ENCODE results near the gene FAM222A. TPM values are rescaled to one million over a fixed set of nuclear protein-coding genes. Genes with fewer than 3 reads are reported as not detected.

Gene FAM222A
- total RNA-seq, 1 donor from 2014 or later: 13.9 TPM

DNA sequence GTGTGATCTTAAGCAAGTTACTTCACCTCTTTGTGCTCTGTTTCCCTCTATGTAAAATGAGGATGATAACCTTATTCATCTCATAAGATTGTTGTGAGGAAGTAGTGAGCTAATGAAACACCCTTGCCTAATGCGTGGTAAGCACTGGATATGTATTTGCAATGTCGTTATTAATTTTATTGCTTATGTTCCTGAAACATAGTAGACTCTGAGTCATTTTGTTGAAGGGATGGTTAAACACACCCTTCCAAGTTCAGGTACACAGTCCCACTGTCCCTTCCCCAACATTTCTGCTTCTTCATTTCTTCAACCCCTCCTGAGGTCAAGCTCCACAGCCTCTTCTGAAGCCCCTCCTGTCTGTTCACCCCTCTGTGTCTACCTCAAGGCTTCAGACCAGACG, 40.2 kb upstream of the FAM222A start:
- no peaks in the 10 kb centered on the region for H3K9me3 Mint-ChIP-seq
- H3K4me3 Mint-ChIP-seq: no peak overlapping the region
- peaks cover 9% of the 10 kb centered on the region for H3K4me1 Mint-ChIP-seq
- H3K36me3 Mint-ChIP-seq (ENCODE audit: low read depth): no peaks in the 10 kb centered on the region
- TF ChIP-seq, protein P1, sequence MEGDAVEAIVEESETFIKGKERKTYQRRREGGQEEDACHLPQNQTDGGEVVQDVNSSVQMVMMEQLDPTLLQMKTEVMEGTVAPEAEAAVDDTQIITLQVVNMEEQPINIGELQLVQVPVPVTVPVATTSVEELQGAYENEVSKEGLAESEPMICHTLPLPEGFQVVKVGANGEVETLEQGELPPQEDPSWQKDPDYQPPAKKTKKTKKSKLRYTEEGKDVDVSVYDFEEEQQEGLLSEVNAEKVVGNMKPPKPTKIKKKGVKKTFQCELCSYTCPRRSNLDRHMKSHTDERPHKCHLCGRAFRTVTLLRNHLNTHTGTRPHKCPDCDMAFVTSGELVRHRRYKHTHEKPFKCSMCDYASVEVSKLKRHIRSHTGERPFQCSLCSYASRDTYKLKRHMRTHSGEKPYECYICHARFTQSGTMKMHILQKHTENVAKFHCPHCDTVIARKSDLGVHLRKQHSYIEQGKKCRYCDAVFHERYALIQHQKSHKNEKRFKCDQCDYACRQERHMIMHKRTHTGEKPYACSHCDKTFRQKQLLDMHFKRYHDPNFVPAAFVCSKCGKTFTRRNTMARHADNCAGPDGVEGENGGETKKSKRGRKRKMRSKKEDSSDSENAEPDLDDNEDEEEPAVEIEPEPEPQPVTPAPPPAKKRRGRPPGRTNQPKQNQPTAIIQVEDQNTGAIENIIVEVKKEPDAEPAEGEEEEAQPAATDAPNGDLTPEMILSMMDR (conservative IDR thresholded peaks at IDR 0.05): no peak
- H3K27me3 Mint-ChIP-seq (ENCODE audit: low read depth): peaks cover 20% of the 10 kb centered on the region
- DNase-seq (ENCODE audit: low read depth, low spot score): no peak
- H3K27ac Mint-ChIP-seq (ENCODE audit: unreplicated experiment): no peak overlapping the region

DNA sequence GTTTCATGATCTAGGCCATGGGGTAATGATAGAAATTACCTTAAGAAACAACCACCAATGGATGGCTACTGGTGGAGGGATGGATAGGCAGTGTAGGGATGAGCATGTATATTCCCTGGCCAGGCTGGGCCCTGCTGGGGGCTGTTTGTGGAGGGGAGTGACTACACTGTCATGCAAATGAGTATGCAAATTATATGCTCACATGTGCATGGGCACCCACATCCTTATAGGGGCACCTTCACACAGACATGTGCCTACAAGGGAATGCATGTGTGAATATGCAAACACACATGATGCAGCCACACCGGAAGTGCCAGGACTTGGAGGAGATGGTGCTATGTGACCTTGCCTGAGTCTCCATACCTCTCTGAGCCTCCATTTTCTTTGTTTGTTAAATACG, 39.7 kb upstream of the FAM222A start:
- no peaks in the 10 kb centered on the region for H3K36me3 Mint-ChIP-seq (ENCODE audit: low read depth)

DNA sequence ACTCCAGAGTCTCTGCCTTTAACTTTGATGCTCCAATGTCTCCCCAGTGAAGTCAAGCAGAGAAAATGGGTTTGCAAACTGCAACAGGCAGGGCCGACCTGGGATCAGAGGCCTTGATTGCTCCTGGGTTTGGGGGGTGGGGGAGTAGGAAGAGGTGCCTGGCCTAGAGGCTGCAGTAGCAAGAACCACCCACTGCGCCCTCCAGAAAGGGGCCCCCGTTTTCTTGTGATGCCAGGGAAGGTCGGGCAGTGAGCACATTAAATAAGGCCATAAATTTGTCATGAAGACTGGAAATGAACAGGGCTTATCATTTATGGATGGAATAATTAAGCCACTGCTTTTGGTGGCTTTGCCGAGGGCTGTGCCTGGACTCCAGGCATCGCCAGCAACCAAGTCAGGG, 38.2 kb upstream of the FAM222A start:
- no peaks in the 10 kb centered on the region for H3K36me3 Mint-ChIP-seq (ENCODE audit: low read depth)
- no peak overlapping the region for H3K27ac Mint-ChIP-seq (ENCODE audit: unreplicated experiment)
- no peak for DNase-seq (ENCODE audit: low read depth, low spot score)
- peaks cover 15% of the 10 kb centered on the region for H3K27me3 Mint-ChIP-seq (ENCODE audit: low read depth)
- H3K4me3 Mint-ChIP-seq: no peak overlapping the region
- peaks cover 9% of the 10 kb centered on the region for H3K4me1 Mint-ChIP-seq
- TF ChIP-seq, protein P1 (conservative IDR thresholded peaks at IDR 0.05): no peak
- H3K9me3 Mint-ChIP-seq: no peaks in the 10 kb centered on the region

More for the DNA sequence above, 39.7 kb upstream of the FAM222A start:
- DNase-seq (ENCODE audit: low read depth, low spot score): no peak
- no peak overlapping the region for H3K27ac Mint-ChIP-seq (ENCODE audit: unreplicated experiment)
- peaks cover 20% of the 10 kb centered on the region for H3K27me3 Mint-ChIP-seq (ENCODE audit: low read depth)
- no peak overlapping the region for H3K4me3 Mint-ChIP-seq
- no peaks in the 10 kb centered on the region for H3K9me3 Mint-ChIP-seq
- TF ChIP-seq, protein P1 (conservative IDR thresholded peaks at IDR 0.05): no peak
- H3K4me1 Mint-ChIP-seq: peaks cover 9% of the 10 kb centered on the region

DNA sequence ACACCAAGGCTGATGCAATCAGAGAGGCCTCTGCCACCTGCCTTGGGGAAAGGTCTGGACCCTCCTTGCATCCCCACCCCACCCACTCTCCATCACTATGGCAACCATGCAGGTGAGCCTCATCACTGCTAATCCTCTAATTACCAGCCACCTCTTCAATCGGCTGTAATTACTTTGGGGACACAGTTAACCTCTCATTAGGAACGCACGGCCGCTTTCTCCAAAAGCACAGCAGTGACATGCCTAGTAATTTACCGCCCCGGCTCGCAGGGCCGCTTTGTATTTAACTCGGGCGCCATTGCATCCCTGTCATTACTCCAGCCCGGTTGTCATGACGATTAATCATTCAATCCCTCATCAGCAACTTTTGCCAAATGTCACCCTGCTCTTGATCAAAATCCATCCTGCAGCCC, 36.3 kb upstream of the FAM222A start:
- Mint-ChIP-seq H3K4me3 (no peak overlapping the region), H3K4me1 (peaks cover 9% of the 10 kb centered on the region), H3K9me3 (no peaks in the 10 kb centered on the region), H3K27me3 (ENCODE audit: low read depth) (peaks cover 10% of the 10 kb centered on the region), H3K36me3 (ENCODE audit: low read depth) (no peaks in the 10 kb centered on the region), H3K27ac (ENCODE audit: unreplicated experiment) (no peak overlapping the region)
- no peak for DNase-seq (ENCODE audit: low read depth, low spot score)
- TF ChIP-seq, protein P1 (conservative IDR thresholded peaks at IDR 0.05): no peak

DNA sequence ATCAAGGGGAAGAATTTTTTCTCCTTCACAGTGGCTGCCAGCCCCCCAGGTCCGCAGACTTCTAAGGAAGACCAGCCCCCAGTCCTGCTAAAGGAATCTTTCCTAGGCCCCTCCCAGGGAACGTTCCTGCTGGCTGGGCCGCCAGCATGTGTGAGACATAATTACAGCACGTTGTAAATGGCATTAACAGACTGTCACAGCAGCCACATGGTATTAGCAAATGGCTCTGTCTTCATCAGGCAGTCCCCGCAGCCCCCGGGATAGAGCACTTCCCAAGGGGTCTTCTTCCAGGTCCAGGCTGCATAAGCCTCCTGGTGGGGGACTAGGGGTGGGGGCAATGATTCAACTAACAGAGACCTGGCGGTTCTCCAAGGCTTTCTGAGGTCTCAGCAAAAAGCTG, 34.9 kb upstream of the FAM222A start:
- peaks cover 13% of the 10 kb centered on the region for H3K27me3 Mint-ChIP-seq (ENCODE audit: low read depth)
- H3K4me1 Mint-ChIP-seq: peaks cover 9% of the 10 kb centered on the region
- no peaks in the 10 kb centered on the region for H3K36me3 Mint-ChIP-seq (ENCODE audit: low read depth)
- H3K27ac Mint-ChIP-seq (ENCODE audit: unreplicated experiment): no peak overlapping the region
- H3K9me3 Mint-ChIP-seq: no peaks in the 10 kb centered on the region
- TF ChIP-seq, protein P1 (conservative IDR thresholded peaks at IDR 0.05): no peak
- DNase-seq (ENCODE audit: low read depth, low spot score): no peak
- no peak overlapping the region for H3K4me3 Mint-ChIP-seq

Data from neural crest cell (in vitro differentiated cells).